HFFc6 (cell line): ENCODE measurements around the gene TIFAB. TPM values are rescaled to one million over a fixed set of nuclear protein-coding genes. Genes with fewer than 3 reads are reported as not detected.

Experiments
- DNase-seq: peaks from one replicate; pipeline ENCODE4 v3.0.0-alpha.2; 2018
- H3K27ac Mint-ChIP-seq: 2 replicates; pipeline ENCODE4 v1.8.0; 2020; ENCODE audit warnings: mild to moderate bottlenecking, mixed read lengths
- H3K27me3 Mint-ChIP-seq: 2 replicates; pipeline ENCODE4 v1.8.0; 2021; ENCODE audit warnings: mild to moderate bottlenecking, moderate library complexity, mixed read lengths; ENCODE audit not compliant: insufficient read depth
- H3K36me3 Mint-ChIP-seq: 2 replicates; pipeline ENCODE4 v1.8.0; 2021; ENCODE audit warnings: low read depth, mixed read lengths
- H3K4me1 Mint-ChIP-seq: 2 replicates; pipeline ENCODE4 v1.8.0; 2020; ENCODE audit warnings: low read depth, mixed read lengths
- H3K4me3 Mint-ChIP-seq: 2 replicates; pipeline ENCODE4 v1.8.0; 2020; ENCODE audit warnings: mild to moderate bottlenecking, moderate library complexity, mixed read lengths
- H3K9me3 Mint-ChIP-seq: 2 replicates; pipeline ENCODE4 v1.8.0; 2020; ENCODE audit warnings: mild to moderate bottlenecking, mixed read lengths
- total RNA-seq, 6 experiments: library from RNA; stranded (reverse); fragmentation: NEBNext Ultra II Directional; extraction: Animal tissue kit (Norgen Biotek cat#: 25700); gene quantifications; 2 replicates in 1 of 6; 3 replicates in 5 of 6; pipeline ENCODE4 v1.2.3, GENCODE V29; 2021
- TF ChIP-seq, protein P1 (sequence below): fragments of 200-600 bp; sonication (generic); IDR thresholded peaks from 2 replicates; pipeline ENCODE4 v1.5.0; 2021; ENCODE audit warnings: antibody characterized with exemption, mild to moderate bottlenecking

TIFAB gene
- total RNA-seq, 6 experiments from 2014 or later: not detected

DNA sequence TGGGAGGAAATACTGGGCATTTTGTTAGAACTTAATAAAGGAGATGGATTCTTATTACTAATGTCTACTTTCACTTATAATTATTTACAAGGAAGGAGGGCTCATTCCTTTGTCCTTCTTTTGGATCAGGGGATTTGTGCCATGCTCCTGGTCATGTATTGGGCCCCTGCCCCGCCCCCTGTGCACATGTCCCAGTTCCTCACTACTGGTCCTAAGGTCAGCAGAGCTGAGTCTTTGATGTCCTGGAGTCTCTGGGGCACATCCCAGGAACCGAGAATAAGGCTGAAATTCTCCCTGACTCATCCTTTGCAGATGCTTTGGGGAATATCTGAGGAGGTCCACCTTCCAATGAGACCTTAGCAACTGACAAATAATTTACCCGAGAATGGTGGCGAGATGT lies 19.6 kb upstream of the TIFAB start:
- Mint-ChIP-seq H3K27me3 (peaks cover 44% of the 10 kb centered on the region), H3K36me3 (no peaks in the 10 kb centered on the region), H3K4me1 (no peaks in the 10 kb centered on the region), H3K27ac (no peak overlapping the region), H3K4me3 (no peak overlapping the region), H3K9me3 (no peaks in the 10 kb centered on the region)
- no peak for DNase-seq
- TF ChIP-seq, protein P1, sequence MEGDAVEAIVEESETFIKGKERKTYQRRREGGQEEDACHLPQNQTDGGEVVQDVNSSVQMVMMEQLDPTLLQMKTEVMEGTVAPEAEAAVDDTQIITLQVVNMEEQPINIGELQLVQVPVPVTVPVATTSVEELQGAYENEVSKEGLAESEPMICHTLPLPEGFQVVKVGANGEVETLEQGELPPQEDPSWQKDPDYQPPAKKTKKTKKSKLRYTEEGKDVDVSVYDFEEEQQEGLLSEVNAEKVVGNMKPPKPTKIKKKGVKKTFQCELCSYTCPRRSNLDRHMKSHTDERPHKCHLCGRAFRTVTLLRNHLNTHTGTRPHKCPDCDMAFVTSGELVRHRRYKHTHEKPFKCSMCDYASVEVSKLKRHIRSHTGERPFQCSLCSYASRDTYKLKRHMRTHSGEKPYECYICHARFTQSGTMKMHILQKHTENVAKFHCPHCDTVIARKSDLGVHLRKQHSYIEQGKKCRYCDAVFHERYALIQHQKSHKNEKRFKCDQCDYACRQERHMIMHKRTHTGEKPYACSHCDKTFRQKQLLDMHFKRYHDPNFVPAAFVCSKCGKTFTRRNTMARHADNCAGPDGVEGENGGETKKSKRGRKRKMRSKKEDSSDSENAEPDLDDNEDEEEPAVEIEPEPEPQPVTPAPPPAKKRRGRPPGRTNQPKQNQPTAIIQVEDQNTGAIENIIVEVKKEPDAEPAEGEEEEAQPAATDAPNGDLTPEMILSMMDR: no peak

- H3K4me3 Mint-ChIP-seq: no peak overlapping the region
- peaks cover 46% of the 10 kb centered on the region for H3K27me3 Mint-ChIP-seq
- DNase-seq: no peak
- peaks cover 11% of the 10 kb centered on the region for H3K4me1 Mint-ChIP-seq
- H3K36me3 Mint-ChIP-seq: no peaks in the 10 kb centered on the region
- no peaks in the 10 kb centered on the region for H3K9me3 Mint-ChIP-seq
- TF ChIP-seq, protein P1: no peak
- no peak overlapping the region for H3K27ac Mint-ChIP-seq
Observed at GRCh38 chr5:135469911-135470310, 17.8 kb upstream of the TIFAB start.

DNA sequence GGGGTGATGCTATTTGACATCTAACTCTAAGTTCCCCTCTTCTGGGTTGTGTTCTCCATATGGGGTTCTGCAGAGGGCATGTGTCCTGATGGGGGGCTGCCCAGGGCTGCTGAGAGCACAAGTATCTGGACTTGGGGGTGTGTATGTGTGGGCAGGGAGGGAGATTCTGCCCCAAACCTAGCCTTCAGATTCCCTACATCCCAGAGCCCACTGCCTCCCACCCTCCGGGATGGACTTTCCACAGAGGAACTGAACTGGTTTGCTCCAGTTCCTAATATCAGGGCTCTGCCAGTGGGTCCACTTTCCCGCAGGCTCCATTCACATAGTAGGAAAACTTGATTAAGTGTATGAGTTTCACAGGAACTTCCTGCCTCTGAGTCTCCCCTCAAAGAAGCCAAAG lies 16.4 kb upstream of the TIFAB start:
- peaks cover 11% of the 10 kb centered on the region for H3K4me1 Mint-ChIP-seq
- peaks cover 39% of the 10 kb centered on the region for H3K27me3 Mint-ChIP-seq

DNA sequence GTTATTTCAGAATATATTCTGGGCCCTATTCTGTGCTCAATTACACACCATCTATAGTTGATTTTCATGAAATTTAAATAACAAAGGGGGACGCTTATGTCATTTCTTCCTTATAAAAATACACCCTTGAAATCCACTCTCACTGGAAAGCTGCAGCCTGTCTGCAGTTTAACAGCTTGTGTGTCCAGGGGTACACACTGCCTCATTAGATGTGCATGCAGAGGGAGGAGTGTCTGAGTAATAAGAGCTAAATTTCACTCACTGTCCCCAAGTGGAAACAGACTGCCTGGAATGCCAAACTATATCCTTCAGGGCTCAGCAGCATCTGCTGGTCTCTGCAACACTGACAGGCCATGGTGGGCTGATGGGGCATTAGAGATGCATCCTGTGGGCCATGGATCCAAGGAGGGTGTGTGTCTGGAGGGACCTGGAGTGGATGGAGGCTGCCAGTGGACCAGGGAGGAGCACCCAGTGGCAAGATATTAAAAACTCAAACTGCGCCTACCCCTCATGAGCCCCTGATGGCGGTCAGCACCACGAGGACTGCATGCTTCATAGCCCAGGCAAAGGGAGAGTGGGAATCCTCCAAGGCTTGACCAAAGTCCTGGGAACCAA lies 15.8 kb upstream of the TIFAB start:
- Mint-ChIP-seq H3K4me3 (no peak overlapping the region), H3K4me1 (peaks cover 11% of the 10 kb centered on the region), H3K27me3 (peaks cover 39% of the 10 kb centered on the region), H3K9me3 (no peaks in the 10 kb centered on the region), H3K27ac (no peak overlapping the region), H3K36me3 (no peaks in the 10 kb centered on the region)
- TF ChIP-seq, protein P1: no peak
- DNase-seq: no peak

More for the DNA sequence above, 16.4 kb upstream of the TIFAB start:
- H3K4me3 Mint-ChIP-seq: no peak overlapping the region
- H3K27ac Mint-ChIP-seq: no peak overlapping the region
- TF ChIP-seq, protein P1: no peak
- no peaks in the 10 kb centered on the region for H3K36me3 Mint-ChIP-seq
- no peak for DNase-seq
- H3K9me3 Mint-ChIP-seq: no peaks in the 10 kb centered on the region

- Mint-ChIP-seq H3K27ac (no peak overlapping the region), H3K9me3 (no peaks in the 10 kb centered on the region), H3K27me3 (peaks cover 37% of the 10 kb centered on the region), H3K36me3 (no peaks in the 10 kb centered on the region), H3K4me1 (peaks cover 11% of the 10 kb centered on the region), H3K4me3 (no peak overlapping the region)
- TF ChIP-seq, protein P1: no peak
- DNase-seq: no peak
Observed at GRCh38 chr5:135467051-135467625, 15.0 kb upstream of the TIFAB start.
